ENCODE results near the gene AACS. TPM values are rescaled to one million over a fixed set of nuclear protein-coding genes. Genes with fewer than 3 reads are reported as not detected.

AACS gene
- total and polyA plus RNA-seq, 2 of the 13 experiments (the other 11 are each of a cell fraction or from before 2014, with no cell fraction given), result 23.3 to 28.8 TPM

DNA sequence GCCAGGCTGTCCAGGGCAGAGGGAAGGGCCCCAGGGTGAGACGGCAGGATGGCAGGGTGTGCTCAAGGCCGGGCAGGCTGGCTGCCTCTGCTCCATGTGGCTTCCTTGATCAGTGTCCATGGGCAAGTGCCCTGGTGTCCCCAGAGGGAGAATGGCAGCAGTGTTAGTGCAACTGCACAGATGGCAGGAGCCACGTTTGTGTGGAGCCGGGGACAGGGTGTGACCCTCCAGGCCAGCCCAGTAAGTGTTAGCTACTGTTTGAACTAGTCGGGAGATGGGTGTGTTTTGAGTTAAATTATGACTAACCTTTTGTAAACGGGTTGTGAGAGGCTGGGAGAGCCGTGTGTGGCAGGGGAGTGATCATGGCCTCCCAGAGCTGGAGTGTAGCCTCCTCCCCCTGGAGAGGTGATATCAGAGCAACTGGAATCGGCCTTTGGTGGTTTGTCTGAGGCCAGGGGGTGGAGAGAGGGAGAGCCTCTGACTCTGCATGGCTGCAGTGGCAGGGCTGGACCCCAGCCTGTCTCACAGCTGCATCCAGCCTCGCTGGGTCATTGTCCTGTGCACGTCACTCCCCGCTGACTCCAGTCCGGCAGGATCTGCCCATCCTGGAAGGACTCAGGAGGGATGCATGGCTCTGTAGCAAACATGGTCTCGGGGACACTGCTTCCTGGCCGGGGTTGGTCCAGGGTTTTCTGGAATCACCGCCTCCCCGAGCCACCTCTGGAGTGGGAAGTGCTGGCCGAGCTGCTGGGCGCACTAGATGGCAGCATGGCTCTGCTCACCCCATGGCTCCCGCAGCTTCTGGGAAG, 27.8 kb downstream of the AACS start (continued):
- TF ChIP-seq GLI4 (CRISPR knock-in tag; IDR thresholded peaks at IDR 0.05; ENCODE audit: borderline replicate concordance) (no peak), STAT5B (CRISPR knock-in tag; IDR thresholded peaks at IDR 0.05) (no peak), ZNF549 (CRISPR knock-in tag; IDR thresholded peaks at IDR 0.05) (no peak), TBL1XR1 (IDR thresholded peaks at IDR 0.05; ENCODE audit: borderline replicate concordance, low read length, partially characterized antibody) (no peak), ESRRA (CRISPR knock-in tag; IDR thresholded peaks at IDR 0.05; ENCODE audit: low read depth) (peak; percentile 15; the same call in 1 of the 2 replicates), ZNF382 (CRISPR knock-in tag; IDR thresholded peaks at IDR 0.05; ENCODE audit: borderline replicate concordance) (no peak), ETV6 (CRISPR knock-in tag; conservative IDR thresholded peaks at IDR 0.05) (no peak), ATF7 (IDR thresholded peaks at IDR 0.05) (no peak), ATF7 (CRISPR knock-in tag; IDR thresholded peaks at IDR 0.05) (no peak), ZNF451 (CRISPR knock-in tag; IDR thresholded peaks at IDR 0.05) (no peak; the same call in 1 of the 2 replicates), ZNF772 (CRISPR knock-in tag; IDR thresholded peaks at IDR 0.05) (peak; percentile 55; the same call in 1 of the 2 replicates), ZNF383 (CRISPR knock-in tag; IDR thresholded peaks at IDR 0.05; ENCODE audit: borderline replicate concordance) (peak; percentile 66; the same call in 1 of the 2 replicates), GABPA (IDR thresholded peaks at IDR 0.05; ENCODE audit: low read depth, low read length) (no peak), GABPA (CRISPR knock-in tag; IDR thresholded peaks at IDR 0.05; ENCODE audit: low read depth) (peak; percentile 19; the same call in 1 of the 2 replicates), ISL2 (CRISPR knock-in tag; IDR thresholded peaks at IDR 0.05) (0 out of 2 replicates have a peak, but pooled peaks have one; percentile 13), HNRNPL (IDR thresholded peaks at IDR 0.05; ENCODE audit: low read depth, low read length) (peak; percentile 70; the same call in 1 of the 2 replicates), ZNF207 (IDR thresholded peaks at IDR 0.05; ENCODE audit: borderline replicate concordance) (no peak), ZNF670 (CRISPR knock-in tag; IDR thresholded peaks at IDR 0.05; ENCODE audit: borderline replicate concordance) (no peak; the same call in 1 of the 2 replicates)
- TF ChIP-seq, protein P1, sequence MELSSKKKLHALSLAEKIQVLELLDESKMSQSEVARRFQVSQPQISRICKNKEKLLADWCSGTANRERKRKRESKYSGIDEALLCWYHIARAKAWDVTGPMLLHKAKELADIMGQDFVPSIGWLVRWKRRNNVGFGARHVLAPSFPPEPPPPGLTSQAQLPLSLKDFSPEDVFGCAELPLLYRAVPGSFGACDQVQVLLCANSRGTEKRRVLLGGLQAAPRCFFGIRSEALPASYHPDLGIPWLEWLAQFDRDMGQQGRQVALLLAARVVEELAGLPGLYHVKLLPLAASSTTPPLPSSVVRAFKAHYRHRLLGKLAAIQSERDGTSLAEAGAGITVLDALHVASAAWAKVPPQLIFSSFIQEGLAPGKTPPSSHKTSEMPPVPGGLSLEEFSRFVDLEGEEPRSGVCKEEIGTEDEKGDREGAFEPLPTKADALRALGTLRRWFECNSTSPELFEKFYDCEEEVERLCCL (CRISPR knock-in tag; IDR thresholded peaks at IDR 0.05; ENCODE audit: borderline replicate concordance), result no peak; the same call in 1 of the 2 replicates
- TF ChIP-seq, protein P2, sequence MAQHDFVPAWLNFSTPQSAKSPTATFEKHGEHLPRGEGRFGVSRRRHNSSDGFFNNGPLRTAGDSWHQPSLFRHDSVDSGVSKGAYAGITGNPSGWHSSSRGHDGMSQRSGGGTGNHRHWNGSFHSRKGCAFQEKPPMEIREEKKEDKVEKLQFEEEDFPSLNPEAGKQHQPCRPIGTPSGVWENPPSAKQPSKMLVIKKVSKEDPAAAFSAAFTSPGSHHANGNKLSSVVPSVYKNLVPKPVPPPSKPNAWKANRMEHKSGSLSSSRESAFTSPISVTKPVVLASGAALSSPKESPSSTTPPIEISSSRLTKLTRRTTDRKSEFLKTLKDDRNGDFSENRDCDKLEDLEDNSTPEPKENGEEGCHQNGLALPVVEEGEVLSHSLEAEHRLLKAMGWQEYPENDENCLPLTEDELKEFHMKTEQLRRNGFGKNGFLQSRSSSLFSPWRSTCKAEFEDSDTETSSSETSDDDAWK (CRISPR knock-in tag; IDR thresholded peaks at IDR 0.05), result no peak
- TF ChIP-seq, protein P3, sequence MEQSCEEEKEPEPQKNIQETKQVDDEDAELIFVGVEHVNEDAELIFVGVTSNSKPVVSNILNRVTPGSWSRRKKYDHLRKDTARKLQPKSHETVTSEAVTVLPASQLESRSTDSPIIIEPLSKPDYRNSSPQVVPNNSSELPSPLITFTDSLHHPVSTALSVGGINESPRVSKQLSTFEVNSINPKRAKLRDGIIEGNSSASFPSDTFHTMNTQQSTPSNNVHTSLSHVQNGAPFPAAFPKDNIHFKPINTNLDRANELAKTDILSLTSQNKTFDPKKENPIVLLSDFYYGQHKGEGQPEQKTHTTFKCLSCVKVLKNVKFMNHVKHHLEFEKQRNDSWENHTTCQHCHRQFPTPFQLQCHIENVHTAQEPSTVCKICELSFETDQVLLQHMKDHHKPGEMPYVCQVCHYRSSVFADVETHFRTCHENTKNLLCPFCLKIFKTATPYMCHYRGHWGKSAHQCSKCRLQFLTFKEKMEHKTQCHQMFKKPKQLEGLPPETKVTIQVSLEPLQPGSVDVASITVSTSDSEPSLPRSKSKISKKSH (CRISPR knock-in tag; IDR thresholded peaks at IDR 0.05; ENCODE audit: borderline replicate concordance), result no peak; the same call in 1 of the 2 replicates
- TF ChIP-seq, protein P4, sequence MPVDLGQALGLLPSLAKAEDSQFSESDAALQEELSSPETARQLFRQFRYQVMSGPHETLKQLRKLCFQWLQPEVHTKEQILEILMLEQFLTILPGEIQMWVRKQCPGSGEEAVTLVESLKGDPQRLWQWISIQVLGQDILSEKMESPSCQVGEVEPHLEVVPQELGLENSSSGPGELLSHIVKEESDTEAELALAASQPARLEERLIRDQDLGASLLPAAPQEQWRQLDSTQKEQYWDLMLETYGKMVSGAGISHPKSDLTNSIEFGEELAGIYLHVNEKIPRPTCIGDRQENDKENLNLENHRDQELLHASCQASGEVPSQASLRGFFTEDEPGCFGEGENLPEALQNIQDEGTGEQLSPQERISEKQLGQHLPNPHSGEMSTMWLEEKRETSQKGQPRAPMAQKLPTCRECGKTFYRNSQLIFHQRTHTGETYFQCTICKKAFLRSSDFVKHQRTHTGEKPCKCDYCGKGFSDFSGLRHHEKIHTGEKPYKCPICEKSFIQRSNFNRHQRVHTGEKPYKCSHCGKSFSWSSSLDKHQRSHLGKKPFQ (CRISPR knock-in tag; IDR thresholded peaks at IDR 0.05; ENCODE audit: insufficient replicate concordance), result no peak
- TF ChIP-seq, protein P5, sequence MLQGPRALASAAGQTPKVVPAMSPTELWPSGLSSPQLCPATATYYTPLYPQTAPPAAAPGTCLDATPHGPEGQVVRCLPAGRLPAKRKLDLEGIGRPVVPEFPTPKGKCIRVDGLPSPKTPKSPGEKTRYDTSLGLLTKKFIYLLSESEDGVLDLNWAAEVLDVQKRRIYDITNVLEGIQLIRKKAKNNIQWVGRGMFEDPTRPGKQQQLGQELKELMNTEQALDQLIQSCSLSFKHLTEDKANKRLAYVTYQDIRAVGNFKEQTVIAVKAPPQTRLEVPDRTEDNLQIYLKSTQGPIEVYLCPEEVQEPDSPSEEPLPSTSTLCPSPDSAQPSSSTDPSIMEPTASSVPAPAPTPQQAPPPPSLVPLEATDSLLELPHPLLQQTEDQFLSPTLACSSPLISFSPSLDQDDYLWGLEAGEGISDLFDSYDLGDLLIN (CRISPR knock-in tag; IDR thresholded peaks at IDR 0.05; ENCODE audit: borderline replicate concordance), result no peak
